Transverse colon (tissue), 4 donors: ENCODE data around the gene PPP2R2C.

ENCODE experiments used
- POLR2AphosphoS5 ChIP-seq, 3 donors: sonication (generic); formaldehyde crosslinking; IDR thresholded peaks; one replicate each; pipeline ENCODE4 v1.6.1; 2016; ENCODE audit warnings: antibody characterized with exemption in 3 of 3
- TF ChIP-seq, protein P1 (sequence below), 5 experiments: fragments of 200-600 bp in 3 of 5; fragments of 450-650 bp in 2 of 5; sonication (generic) in 3 of 5; IDR thresholded peaks; 1 replicate in 2 of 5; 2 replicates in 3 of 5; pipeline ENCODE4 v1.5.1; 2016 to 2017; ENCODE audit warnings: antibody characterized with exemption in 5 of 5, inconsistent platforms in 3 of 5, mild to moderate bottlenecking in 2 of 5, moderate library complexity in 1 of 5

DNA sequence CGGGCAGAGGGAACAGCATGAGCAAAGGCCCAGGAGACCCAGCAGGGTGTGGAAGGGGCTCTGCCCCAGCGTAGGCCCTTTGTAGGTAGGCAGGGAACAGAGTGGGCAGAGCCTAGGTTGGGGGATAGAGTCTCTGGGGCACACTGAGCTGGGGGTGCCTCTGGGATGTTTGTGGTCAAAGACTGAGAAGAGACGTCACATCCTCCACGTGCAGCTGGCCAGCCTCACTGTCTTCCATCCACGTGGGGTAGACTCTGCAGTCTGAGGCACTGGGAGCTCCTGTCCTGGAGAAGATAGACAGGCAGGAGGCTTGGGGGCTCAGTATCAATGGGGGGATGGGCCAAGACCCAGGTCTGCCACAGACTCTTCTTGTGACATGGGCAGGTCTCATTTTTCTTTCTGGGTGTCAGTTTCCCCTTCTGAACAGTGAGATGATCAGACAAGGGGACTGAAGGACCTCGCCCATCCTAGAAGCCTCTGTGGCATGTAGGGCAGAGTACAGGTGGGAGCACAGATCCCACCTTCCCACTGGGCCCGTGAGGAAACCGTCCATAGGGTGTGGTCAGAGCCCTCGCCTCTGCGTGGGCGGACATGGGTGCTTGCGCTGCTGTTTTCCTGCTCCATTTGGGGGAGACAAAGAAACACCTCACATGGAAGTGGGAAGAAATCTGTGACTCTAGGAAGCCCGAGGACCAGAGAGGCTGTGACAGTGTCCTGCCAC is 179.9 kb downstream of the PPP2R2C start:
- TF ChIP-seq, protein P1, sequence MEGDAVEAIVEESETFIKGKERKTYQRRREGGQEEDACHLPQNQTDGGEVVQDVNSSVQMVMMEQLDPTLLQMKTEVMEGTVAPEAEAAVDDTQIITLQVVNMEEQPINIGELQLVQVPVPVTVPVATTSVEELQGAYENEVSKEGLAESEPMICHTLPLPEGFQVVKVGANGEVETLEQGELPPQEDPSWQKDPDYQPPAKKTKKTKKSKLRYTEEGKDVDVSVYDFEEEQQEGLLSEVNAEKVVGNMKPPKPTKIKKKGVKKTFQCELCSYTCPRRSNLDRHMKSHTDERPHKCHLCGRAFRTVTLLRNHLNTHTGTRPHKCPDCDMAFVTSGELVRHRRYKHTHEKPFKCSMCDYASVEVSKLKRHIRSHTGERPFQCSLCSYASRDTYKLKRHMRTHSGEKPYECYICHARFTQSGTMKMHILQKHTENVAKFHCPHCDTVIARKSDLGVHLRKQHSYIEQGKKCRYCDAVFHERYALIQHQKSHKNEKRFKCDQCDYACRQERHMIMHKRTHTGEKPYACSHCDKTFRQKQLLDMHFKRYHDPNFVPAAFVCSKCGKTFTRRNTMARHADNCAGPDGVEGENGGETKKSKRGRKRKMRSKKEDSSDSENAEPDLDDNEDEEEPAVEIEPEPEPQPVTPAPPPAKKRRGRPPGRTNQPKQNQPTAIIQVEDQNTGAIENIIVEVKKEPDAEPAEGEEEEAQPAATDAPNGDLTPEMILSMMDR (IDR thresholded peaks at IDR 0.05): no peak
- no peak for TF ChIP-seq POLR2AphosphoS5 (IDR thresholded peaks at IDR 0.05)
